GM19397 (cell line): Measurements from ENCODE around the gene PPP1R14C.

Experiments
- ATAC-seq: cut with Tn5 transposase; IDR thresholded peaks from one replicate; pipeline ENCODE4 v1.9.1; 2021; ENCODE audit warnings: mild to moderate bottlenecking, moderate library complexity; ENCODE audit not compliant: unreplicated experiment

PPP1R14C gene

DNA sequence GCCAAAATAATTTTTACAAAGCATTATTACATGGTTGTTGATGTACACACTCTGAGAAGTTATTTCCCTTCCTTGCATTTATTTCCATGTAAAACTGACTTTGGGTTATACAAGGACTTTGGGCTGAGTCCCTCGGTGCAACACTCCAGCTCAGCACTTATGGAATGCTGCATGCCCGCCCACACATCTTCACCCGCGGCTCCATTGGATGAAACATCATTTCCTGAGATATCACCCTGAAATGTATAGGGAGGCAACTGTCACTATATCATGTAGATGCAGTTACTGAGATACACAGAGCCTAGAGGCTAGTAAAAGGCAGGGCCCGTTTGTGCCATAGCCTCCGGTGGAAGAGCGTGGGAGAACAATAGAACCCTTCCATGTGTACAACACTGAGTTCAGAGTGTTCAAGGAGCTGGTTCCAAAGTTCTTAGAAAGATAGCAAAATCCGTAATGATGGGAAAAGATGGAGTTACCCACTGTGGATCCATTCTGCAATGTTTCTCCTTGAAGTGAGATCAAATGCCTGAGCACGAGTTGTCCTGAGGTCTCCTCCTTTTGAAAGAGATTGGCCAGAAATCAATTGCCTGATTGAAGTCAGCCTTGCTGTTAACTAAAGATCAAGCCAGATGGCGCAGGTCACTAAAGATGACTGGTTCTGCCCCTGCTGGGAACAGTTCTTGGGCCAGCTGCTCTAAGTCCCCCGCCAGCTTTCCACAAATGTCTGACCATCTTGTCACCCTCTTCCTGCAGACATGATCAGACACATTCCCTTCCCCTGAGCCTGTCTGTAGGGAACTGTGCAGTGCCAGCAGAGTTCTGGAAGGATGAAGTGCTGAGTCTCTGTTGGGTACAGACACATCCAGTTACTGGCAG, 125.1 kb downstream of the PPP1R14C start:
- ATAC-seq, result no peak

DNA sequence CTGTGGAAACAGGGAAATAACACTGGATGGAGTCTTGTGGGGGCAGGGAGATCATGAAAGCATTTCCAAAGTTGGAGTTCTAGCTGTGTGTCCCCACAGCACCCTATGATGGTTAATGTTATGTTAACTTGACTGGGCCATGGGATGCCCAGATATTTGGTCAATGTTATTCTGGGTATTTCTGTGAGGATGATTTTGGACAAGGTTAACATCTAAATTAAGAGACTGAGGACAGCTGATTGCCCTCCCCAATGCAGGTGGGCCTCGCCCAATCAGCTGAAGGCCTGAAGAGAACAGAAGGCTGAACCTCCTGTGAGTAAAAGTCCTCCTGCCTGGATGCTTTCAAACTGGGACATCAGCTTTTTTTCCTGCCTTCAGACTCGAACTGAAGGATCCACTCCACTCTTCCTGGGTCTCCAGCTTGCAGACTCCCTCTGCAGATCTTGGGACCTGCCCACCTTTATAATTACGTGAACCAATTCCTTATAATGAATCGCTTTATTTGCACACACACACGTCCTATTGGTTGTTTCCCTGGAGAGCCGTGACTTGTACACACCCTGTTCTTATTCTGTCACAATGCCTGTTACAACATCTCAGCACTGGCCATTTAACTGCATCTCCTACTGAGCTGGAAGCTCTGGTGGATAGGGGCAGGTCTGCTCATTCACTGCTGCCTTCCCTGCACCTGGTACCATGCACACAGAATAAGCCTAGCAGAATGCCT, 126.4 kb downstream of the PPP1R14C start:
- no peak for ATAC-seq

DNA sequence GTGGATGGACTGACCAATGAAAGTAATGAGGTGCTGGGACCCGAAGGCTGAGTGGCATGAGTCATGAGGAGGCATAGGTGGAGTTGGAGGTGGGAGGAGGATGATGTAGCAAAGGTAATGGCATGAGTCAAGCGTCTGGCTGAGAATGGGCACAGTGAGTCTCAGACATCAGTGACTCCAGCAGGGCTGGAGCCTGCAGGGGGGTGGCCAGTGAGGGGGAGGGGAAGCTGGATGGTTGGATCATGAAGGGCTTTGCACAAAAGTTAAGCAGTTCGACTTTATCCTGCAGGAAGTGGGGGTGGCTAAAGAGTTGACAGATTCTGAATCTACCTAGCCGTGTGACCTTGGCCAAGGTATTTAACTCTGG, 127.0 kb downstream of the PPP1R14C start:
- no peak for ATAC-seq

DNA sequence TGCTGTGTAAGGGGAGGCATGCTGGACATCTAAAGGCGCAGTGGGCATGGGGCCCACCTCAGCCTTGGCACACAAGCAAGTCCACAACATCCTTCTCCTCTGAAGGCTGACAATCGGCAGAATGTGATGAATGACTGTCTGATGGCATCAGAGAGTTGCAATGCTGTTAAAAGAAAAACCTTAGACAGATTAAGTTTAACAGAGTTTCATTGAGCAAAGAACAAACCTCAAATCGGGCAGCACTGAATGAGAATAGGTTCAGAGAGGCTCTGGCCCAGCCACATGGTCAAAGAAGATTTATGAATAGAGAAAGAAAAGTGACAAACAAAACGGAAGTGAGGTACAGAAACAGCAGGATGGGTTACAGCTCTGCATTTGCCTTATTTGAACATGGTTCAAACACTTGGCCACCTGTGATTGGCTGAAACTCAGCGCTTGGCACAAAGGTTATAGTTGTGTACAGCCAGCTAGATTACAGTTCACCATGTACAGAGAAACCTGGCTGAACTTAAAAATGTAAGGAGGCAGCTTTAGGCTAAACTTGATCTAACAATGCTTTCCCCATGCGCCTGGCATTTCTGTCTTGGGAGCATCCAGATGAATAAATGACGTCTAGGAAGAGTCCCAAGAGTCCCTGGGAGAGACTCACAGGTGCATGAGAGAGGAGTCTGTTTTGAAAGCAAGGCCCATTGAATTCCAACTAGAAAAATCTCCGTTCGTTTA, 127.6 kb downstream of the PPP1R14C start:
- no peak for ATAC-seq

DNA sequence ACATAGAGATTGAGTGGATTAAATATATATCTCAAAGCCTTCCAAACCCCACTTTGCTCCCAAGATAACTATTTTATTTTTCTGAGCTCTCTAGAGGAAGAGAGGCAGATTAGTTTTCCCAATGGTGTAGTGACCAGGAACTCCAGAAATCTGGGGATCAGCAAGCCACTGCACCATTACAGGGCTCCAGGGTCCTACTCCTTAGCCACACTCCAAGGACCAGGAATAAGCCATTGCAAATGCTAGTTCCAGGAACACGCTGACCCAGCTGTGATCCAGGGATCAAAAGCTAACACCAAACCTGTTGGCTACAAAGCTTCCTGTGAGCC, 128.3 kb downstream of the PPP1R14C start:
- ATAC-seq, result no peak

DNA sequence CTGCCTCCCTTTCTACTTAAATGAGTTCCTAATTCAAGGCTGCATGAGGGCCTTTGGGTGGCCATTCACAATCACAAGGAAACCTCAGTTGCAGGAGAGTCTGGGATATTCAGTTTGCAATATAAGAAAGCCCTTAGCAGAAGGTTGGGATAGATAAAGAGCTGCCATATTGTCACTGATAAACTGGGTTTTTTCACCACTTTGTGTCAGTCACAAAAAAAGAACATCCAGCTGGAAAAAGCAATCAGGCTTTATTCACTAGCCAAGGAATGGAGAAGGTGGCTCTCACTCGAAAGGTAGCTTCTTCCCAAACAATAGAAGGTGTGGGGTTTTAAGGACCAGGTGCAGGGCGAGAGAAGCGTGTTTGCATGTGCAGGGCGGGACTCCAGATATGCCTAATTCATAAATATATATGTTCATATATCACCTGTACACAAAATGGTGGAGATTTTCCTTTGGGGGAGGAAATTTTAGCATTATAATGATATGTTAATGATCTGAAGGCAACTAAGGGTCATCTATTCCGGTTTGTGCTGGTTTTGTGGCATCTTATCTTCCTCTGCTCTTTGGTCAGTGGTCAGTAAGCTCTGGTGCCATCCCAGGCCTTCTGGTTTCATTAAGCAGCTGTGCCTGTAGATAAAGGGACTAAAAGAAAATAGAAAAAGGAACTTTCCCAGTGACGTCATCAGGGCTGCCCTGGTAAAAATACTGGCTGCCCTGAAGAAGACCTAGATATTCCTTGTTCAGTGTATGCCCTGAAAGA, 128.8 kb downstream of the PPP1R14C start:
- ATAC-seq, result no peak

DNA sequence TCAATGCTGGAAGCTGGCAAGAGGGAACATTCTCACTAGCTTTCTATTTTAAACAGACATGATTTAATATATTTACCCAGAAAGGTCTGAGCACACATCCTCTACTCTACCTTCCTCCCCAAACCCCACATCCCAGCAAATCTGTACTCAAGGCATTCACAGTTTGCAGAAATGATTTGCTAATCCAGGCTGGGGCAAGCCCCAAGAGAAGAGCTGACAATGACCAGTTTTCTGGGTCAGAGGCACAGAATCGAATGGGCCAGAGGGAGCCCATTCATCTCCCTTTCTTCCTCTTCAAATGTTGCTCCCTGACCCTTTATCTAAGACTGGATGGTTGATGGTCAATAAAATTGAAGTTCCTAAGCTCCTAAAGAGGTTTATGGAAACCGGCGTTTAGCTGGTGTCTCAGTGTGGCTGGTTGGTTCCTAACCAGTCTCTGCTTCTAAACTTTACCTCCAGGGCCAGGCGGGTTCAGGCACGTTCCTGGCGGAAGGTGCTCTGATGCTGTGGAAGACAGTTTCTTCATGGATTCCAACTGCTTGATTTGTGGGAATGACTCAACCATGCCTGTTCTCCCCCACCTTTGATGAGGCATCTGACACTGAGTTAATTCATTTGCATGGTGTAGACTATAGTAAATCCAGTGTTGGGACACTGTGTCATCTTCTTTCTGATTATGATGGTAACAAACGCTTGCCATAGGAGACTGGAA, 129.6 kb downstream of the PPP1R14C start:
- ATAC-seq, result no peak

DNA sequence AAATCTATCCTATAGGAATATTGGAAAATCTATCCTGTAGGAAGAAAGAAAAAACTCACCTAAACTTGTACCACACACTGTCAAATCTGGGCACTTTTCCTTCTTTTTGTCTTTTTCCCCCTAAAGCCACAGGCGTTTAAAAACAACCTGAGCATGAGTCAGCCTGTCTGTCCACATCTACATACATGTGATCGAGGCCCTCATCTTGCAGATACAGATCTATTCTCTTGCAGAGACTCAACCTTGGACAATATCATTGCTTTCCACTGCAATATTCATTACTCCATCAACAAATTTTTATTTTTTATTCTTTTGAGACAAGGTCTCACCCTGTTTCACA, 130.1 kb downstream of the PPP1R14C start:
- no peak for ATAC-seq

DNA sequence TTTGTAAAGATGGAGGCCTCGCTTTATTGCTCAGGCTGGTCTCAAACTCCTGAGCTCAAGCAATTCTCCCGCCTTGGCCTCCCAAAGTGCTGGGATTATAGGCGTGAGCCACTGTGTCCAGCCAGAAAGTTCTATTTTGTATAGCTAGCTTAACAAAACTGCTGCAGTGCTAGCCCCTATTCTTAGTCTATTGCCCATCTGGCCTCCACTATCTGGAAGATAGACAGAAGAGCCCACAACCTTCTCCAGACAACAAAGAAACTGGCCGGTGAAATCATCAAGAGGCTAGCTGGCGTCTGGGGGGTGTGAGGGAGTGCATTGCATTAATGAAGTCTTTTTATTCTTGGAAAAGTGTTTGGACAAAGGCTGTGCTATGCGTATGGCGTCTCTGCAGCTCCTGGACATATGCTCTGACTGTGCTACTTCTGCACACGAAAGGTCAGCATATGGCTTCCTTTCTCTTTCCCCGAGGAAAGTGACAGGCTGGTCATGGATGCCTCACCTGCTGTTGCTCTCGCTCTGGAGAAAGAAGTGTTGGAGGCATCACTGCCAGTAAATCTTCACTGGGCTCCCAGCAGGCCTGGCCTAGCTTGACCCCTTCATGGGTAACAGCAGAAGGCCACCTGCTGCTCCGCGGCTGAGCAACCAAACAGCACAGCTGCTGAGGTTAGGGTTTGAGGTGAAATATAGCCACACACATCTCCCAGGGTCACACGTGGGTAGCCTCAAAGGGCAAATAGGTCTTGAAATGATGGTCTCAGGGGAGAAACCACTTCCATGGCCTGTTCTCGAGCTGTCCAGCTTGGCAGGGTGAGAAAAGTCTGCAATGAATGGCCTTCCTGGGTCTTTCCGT, 130.8 kb downstream of the PPP1R14C start:
- ATAC-seq, result no peak

DNA sequence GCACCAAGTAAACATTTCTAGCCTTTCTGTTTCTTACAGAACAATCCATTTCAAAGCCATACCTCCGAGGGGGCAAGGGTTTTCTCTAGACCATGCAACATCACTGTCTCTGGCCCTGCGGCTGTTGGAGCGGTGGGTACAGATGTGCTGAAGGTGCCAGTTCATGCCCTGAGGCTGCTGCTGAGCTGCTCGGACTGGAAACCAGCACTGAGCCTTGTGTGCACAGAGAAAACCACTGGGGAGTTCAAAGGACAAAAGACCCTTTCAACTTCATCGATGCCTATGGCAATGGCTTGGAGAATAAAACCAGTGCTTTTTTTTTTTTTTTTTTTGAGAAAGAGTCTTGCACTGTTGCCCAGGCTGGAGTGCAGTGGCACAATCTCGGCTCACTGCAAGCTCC, 132.6 kb downstream of the PPP1R14C start:
- no peak for ATAC-seq

DNA sequence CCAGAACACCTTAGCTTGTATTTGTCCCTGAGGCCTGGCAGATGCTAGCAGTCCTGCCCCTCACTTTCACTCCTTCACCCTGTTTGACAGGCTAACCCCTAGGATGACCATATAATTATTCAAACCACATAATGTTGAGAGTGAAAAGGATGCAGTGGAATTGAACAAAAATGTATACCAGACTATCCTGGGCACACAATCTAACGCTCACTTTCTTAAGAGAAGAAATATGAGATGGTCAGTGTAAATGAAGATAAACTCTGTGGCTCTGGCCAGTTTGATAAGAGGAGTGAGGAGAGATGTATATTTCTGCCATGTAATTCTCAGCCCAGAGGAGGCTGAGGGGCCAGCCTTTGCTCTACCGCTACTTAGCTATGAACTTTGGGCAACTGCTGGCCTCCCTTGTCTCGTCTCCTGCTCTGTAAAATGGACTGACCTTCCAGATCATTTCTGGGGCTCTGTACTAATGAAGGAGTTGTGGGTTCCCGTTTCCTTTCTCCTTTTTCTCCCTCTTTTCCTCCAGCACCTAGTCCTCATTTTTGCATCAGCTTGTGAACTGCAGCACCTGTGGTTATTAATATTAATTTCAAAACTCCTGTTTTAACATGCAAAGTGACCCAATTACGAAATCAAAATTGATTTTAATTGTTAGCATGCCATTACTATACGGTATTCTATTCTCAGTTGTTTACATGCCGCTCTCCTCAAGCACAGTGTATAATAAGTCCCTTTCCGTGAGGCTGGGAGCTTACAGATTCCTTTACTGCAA, 133.5 kb downstream of the PPP1R14C start:
- no peak for ATAC-seq

DNA sequence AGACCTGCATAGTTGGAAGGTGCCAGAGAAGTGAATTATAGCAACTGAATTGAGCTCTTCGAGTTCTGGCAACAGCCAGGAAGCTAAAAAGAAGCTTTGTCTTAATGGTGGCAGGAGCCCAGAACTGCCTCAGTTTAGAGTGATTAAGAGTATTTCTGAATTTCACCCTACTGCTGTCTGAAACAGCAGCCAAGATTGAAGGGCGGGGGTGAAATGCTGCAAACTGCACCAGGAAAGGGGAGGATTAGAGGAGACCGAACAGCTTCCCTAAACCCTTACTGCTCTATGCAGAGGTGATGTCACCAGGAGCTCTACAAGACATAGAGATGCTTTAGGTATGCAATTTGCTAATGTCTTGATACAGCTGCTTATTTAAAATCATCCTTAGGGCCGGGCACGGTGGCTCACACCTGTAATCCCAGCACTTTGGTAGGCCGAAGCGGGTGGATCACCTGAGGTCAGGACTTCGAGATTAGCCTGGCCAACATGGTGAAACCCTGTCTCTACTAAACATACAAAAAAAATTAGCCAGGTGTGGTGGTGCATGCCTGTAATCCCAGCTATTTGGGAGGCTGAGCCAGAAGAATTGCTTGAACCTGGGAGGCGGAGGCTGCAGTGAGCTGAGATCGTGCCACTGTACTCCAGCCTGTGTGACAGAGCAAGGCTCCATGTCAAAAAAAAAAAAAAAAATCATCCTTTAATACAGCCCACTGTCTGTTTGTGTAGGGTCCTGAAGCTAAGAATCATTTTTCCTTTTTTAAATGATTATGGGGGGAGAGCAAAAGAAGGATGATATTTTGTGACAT, 134.3 kb downstream of the PPP1R14C start:
- ATAC-seq, result no peak

DNA sequence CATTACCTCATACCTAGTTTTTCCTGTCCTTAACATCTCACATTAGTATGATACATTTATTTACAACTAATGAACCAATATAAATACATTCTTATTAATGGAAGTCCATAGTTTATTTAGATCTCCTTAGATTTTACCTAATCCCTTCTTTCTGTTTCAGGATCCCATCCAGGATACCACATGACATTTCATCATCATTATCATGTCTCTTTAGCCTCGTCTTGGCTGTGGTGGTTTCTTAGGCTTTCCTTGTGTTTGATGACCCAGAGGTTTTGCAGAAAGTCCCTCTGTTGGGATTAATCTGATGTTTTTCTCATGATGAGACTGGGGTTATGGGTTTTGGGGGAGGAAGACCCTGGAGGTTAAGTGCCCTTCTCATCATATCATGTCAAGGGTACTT, 136.7 kb downstream of the PPP1R14C start:
- no peak for ATAC-seq

DNA sequence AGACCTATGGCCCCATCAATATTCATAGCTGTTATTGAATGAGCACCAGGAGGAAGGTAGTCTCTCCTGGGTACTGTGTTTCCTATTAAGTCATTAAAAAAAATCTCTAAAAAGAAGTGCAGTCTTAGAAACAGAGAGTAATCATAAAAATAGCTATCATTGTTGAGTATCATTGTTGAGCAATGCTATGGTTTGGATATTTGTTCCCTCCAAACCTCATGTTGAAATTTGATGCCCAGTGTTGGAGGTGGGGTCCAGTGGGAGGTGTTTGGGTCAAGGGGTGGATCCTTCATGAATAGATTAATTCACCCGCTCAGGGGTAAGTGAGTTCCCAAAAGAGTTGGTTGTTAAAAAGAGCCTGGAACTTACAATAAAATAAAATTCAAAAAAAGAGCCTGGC, 137.9 kb downstream of the PPP1R14C start:
- ATAC-seq, result no peak

DNA sequence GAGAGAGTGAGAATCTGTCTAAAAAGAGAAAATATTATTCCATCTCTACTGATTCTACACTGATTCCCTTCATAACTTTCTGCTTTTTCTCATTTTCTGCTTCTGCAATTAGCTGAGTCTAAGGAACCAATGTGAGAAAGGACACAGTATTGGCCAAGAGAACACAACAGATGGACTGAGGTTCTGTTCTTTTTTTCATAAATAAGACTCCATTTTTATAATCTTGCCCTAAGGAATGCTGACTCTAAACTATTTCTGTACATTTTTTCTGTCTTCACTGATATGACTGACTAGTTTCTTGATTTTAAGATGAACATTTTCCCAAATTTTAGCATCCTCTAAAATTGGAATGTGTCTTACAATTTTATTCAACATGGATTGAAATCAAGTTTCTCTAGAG, 138.9 kb downstream of the PPP1R14C start:
- no peak for ATAC-seq

DNA sequence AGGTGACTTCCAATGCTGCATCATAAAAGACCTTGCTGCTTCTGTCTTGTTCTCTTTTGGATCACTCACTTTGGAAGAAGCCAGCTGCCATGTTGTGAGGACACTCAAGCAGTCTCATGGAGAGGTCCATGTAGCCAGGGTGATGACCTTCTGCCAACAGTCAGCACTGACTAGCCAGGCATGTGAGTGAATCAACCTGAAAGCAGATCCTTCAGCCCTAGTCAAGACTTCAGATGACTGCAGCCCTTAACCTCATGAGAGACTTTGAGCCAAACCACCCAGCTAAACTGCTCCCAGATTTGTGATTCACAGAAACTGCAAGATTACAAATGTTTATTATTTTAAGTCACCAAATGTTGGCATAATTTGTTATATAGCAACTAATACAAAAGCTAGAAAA, 140.0 kb downstream of the PPP1R14C start:
- ATAC-seq, result no peak

DNA sequence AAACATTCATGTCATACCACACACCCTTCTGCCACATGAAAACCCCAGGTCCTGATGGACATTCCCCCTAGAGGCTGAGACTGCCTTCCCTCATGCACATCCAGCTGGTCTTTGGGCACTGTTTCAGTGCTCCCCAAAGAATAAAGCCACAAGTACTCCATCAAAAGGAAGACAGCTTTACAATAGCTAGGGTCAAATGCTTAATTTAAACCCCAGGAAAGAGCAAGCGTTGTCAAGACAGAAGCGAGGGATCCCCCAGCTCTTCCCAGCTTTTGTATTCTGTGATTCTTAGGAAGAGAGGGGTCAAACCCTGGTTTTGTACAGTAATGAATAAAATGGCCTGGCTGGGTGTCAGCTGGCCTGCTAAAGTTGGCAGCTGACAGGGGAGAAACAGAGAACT, 143.6 kb downstream of the PPP1R14C start:
- ATAC-seq, result no peak

DNA sequence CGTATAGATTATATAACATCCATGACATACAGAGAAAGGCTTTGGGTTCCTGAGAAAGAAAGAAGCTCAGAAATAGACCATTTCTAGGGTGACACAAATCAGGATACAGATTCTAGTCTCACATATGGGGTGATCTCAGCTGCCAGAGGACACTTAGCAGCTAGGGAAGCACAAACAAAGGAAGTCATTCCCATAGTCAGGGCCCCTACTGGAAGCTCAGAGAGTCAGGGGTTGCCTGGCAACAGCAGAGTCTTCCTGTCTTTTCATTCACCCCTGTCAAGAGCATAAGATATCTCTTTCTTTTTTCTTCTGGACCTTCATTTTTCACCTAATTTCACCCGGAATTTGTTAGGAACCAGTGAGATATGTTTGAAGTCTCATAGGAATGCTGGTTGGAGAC, 144.1 kb downstream of the PPP1R14C start:
- no peak for ATAC-seq
